Caco-2 (cell line): ENCODE data around the gene PLXNA4. TPM values are rescaled to one million over a fixed set of nuclear protein-coding genes. Genes with fewer than 3 reads are reported as not detected.

Experiments
- BruUV-seq: library from RNA; stranded (reverse); fragments of 400-500 nt; replicated peaks from 2 replicates; lab custom pipeline; 2021; lab: Mats Ljungman, UMichigan
- CTCF ChIA-PET: fragments of 300-600 bp; sonication (Branson Sonifier 250); formaldehyde crosslinking; loops from one replicate; lab custom pipeline; 2022; ENCODE audit warnings: antibody characterized with exemption; lab: Charles Lee
- POLR2A ChIA-PET: fragments of 300-600 bp; sonication (Branson Sonifier 250); formaldehyde crosslinking; loops from one replicate; lab custom pipeline; 2022; ENCODE audit warnings: antibody characterized with exemption; lab: Charles Lee
- DNase-seq, 2 experiments: peaks; one replicate each; pipeline versions ENCODE4 v3.0.0 to v3.0.0-alpha.2; 2020 to 2022
- H3K27me3 ChIP-seq: replicated peaks from 2 replicates; pipeline ENCODE4 v1.6.0; 2011; ENCODE audit warnings: low read length; ENCODE audit not compliant: control insufficient read depth, insufficient read depth
- H3K36me3 ChIP-seq: 2 replicates; pipeline ENCODE4 v1.5.1; 2011; ENCODE audit warnings: low read length; ENCODE audit not compliant: control insufficient read depth, insufficient read depth
- H3K4me1 ChIP-seq: fragments of 250-450 bp; sonication (Bioruptor Pico); 2 replicates; pipeline ENCODE4 v1.5.1; 2020; ENCODE audit warnings: mild to moderate bottlenecking
- H3K4me3 ChIP-seq: 2 replicates; pipeline ENCODE4 v1.5.1; 2011; ENCODE audit warnings: low read depth, mild to moderate bottlenecking, control low read depth, low read length
- H3K9me3 ChIP-seq: fragments of 250-450 bp; sonication (Bioruptor Pico); 2 replicates; pipeline ENCODE4 v1.5.1; 2020; ENCODE audit warnings: mild to moderate bottlenecking, moderate library complexity
- H3K27ac Mint-ChIP-seq: one replicate; pipeline ENCODE4 v1.8.0; 2022; ENCODE audit warnings: mixed read lengths; ENCODE audit not compliant: unreplicated experiment
- H3K27me3 Mint-ChIP-seq: one replicate; pipeline ENCODE4 v1.8.0; 2022; ENCODE audit warnings: mixed read lengths; ENCODE audit not compliant: insufficient read depth, unreplicated experiment
- H3K36me3 Mint-ChIP-seq: one replicate; pipeline ENCODE4 v1.8.0; 2022; ENCODE audit warnings: mild to moderate bottlenecking, mixed read lengths; ENCODE audit not compliant: insufficient read depth, unreplicated experiment
- H3K4me1 Mint-ChIP-seq: one replicate; pipeline ENCODE4 v1.8.0; 2022; ENCODE audit warnings: low read depth, mixed read lengths; ENCODE audit not compliant: unreplicated experiment
- H3K4me3 Mint-ChIP-seq: one replicate; pipeline ENCODE4 v1.8.0; 2022; ENCODE audit warnings: mild to moderate bottlenecking, moderate library complexity, mixed read lengths; ENCODE audit not compliant: unreplicated experiment
- H3K9me3 Mint-ChIP-seq: one replicate; pipeline ENCODE4 v1.8.0; 2022; ENCODE audit warnings: mixed read lengths; ENCODE audit not compliant: unreplicated experiment
- intact Hi-C: fragments of 100-400 bp; cut with micrococcal nuclease; formaldehyde crosslinking; loops from one replicate; pipeline ENCODE4 v1.10.0; 2022; ENCODE audit not compliant: unreplicated experiment
- total RNA-seq: library from RNA; stranded (reverse); gene quantifications from 2 replicates; pipeline ENCODE4 v1.2.3, GENCODE V29; 2022
- TF ChIP-seq, protein P1 (sequence below), 2 experiments: fragments of 200-600 bp in 1 of 2; IDR thresholded peaks; 1 replicate in 1 of 2; 2 replicates in 1 of 2; pipeline versions ENCODE4 v1.5.1 to v1.8.0; 2011 to 2022; ENCODE audit warnings: antibody characterized with exemption in 1 of 2, control low read depth in 1 of 2, inconsistent platforms in 1 of 2, low read depth in 1 of 2, low read length in 1 of 2, mild to moderate bottlenecking in 1 of 2, moderate library complexity in 1 of 2; ENCODE audit not compliant: insufficient read depth in 1 of 2, severe bottlenecking in 1 of 2, unreplicated experiment in 1 of 2

PLXNA4 gene
- total RNA-seq, 1 experiment from 2014 or later = 0.43 TPM

DNA sequence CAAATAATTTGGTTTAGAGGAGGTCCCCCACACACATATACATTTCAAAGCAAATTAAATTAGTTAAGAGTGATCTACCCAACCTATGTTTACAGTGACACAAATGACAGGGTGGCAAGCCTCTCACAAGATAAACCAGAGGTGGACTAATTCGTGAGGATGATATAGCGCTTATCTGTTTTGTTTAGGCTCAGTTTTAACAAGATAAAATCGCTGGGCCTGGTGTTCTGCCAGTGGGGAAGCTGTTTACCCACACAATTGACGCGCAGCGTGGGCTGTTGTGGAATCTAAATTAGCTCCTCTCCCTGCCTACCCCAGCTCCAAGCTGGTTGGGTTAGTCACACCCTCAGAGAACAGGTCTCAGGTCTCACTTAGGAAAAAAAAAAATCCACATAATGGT, 16.7 kb upstream of the PLXNA4 start:
- H3K4me1 Mint-ChIP-seq = no peaks in the 10 kb centered on the region
- ChIA-PET POLR2A (no interaction called here), CTCF (no interaction called here)
- no peaks in the 10 kb centered on the region for H3K36me3 ChIP-seq
- no peak overlapping the region for H3K4me3 Mint-ChIP-seq
- no peak for DNase-seq
- peaks cover 36% of the 10 kb centered on the region for H3K27me3 Mint-ChIP-seq
- no TSS peak for BruUV-seq
- no peaks in the 10 kb centered on the region for H3K9me3 Mint-ChIP-seq
- intact Hi-C loops = no loop called here
- H3K27me3 ChIP-seq = no peaks in the 10 kb centered on the region
- TF ChIP-seq, protein P1, sequence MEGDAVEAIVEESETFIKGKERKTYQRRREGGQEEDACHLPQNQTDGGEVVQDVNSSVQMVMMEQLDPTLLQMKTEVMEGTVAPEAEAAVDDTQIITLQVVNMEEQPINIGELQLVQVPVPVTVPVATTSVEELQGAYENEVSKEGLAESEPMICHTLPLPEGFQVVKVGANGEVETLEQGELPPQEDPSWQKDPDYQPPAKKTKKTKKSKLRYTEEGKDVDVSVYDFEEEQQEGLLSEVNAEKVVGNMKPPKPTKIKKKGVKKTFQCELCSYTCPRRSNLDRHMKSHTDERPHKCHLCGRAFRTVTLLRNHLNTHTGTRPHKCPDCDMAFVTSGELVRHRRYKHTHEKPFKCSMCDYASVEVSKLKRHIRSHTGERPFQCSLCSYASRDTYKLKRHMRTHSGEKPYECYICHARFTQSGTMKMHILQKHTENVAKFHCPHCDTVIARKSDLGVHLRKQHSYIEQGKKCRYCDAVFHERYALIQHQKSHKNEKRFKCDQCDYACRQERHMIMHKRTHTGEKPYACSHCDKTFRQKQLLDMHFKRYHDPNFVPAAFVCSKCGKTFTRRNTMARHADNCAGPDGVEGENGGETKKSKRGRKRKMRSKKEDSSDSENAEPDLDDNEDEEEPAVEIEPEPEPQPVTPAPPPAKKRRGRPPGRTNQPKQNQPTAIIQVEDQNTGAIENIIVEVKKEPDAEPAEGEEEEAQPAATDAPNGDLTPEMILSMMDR (IDR thresholded peaks at IDR 0.05; ENCODE audit: insufficient read depth in 1 of 2, low read depth in 1 of 2, low read length in 1 of 2, severe bottlenecking in 1 of 2, unreplicated experiment in 1 of 2) = no peak
- no peak overlapping the region for H3K27ac Mint-ChIP-seq
- H3K4me1 ChIP-seq = no peaks in the 10 kb centered on the region
- H3K36me3 Mint-ChIP-seq = no peaks in the 10 kb centered on the region
- no peaks in the 10 kb centered on the region for H3K9me3 ChIP-seq
- H3K4me3 ChIP-seq = no peak overlapping the region

- Mint-ChIP-seq H3K36me3 (no peaks in the 10 kb centered on the region), H3K27me3 (peaks cover 34% of the 10 kb centered on the region), H3K4me1 (no peaks in the 10 kb centered on the region), H3K4me3 (no peak overlapping the region), H3K27ac (no peak overlapping the region), H3K9me3 (no peaks in the 10 kb centered on the region)
- CTCF ChIA-PET = no interaction called here
- no peak for DNase-seq
- Histone ChIP-seq H3K36me3 (no peaks in the 10 kb centered on the region), H3K27me3 (no peaks in the 10 kb centered on the region), H3K9me3 (no peaks in the 10 kb centered on the region), H3K4me3 (no peak overlapping the region), H3K4me1 (no peaks in the 10 kb centered on the region)
- POLR2A ChIA-PET = no interaction called here
- no TSS peak for BruUV-seq
- TF ChIP-seq, protein P1 (IDR thresholded peaks at IDR 0.05; ENCODE audit: insufficient read depth in 1 of 2, low read depth in 1 of 2, low read length in 1 of 2, severe bottlenecking in 1 of 2, unreplicated experiment in 1 of 2) = no peak
- intact Hi-C loops = no loop called here
Measured at GRCh38 chr7:132592231-132592920, 16.1 kb upstream of the PLXNA4 start.

- H3K9me3 ChIP-seq = no peaks in the 10 kb centered on the region
- Mint-ChIP-seq H3K27me3 (peaks cover 34% of the 10 kb centered on the region), H3K27ac (no peak overlapping the region), H3K36me3 (no peaks in the 10 kb centered on the region), H3K4me1 (no peaks in the 10 kb centered on the region), H3K9me3 (no peaks in the 10 kb centered on the region), H3K4me3 (no peak overlapping the region)
- H3K36me3 ChIP-seq = no peaks in the 10 kb centered on the region
- no peaks in the 10 kb centered on the region for H3K27me3 ChIP-seq
- H3K4me1 ChIP-seq = no peaks in the 10 kb centered on the region
- ChIA-PET POLR2A (no interaction called here), CTCF (interaction anchor here (1.2 kb wide), 1 partner anchor 9 kb away, joined by 5 read pairs; no protein-coding TSS in a partner anchor)
- no peak overlapping the region for H3K4me3 ChIP-seq
- TF ChIP-seq, protein P1 (IDR thresholded peaks at IDR 0.05; ENCODE audit: insufficient read depth in 1 of 2, low read depth in 1 of 2, low read length in 1 of 2, severe bottlenecking in 1 of 2, unreplicated experiment in 1 of 2) = no peak
- BruUV-seq = no TSS peak
- intact Hi-C loops = no loop called here
- DNase-seq = no peak
Measured at GRCh38 chr7:132590162-132590561, 13.9 kb upstream of the PLXNA4 start.
